GM08714 (cell line): ENCODE data around the gene BTN1A1.
"Not testable (repeated sequence)": the region's sequence is repeated elsewhere in the genome, so short reads cannot be mapped to it uniquely, and the experiment has no call there.

Experiments
- H3K4me3 ChIP-seq: fragments of 200-500 bp; sonication (Bioruptor generic); 2 replicates; pipeline ENCODE4 v1.5.1; 2014; ENCODE audit warnings: mild to moderate bottlenecking, low read length, inconsistent platforms
- ZNF274 ChIP-seq: IDR thresholded peaks from 2 replicates; pipeline ENCODE4 v1.6.1; 2012; ENCODE audit warnings: mild to moderate bottlenecking, low read depth, low read length

The BTN1A1 gene

GRCh38 chr6:26533532-26533931, 33.4 kb downstream of the BTN1A1 start:
- no peak for TF ChIP-seq ZNF274
- peak overlapping the region; percentile 81 for H3K4me3 ChIP-seq

GRCh38 chr6:26534681-26535465, 34.8 kb downstream of the BTN1A1 start:
- no peak for TF ChIP-seq ZNF274
- no peak overlapping the region for H3K4me3 ChIP-seq

GRCh38 chr6:26536571-26537159, 36.6 kb downstream of the BTN1A1 start:
- TF ChIP-seq ZNF274, result no peak
- peak overlapping the region; percentile 82 for H3K4me3 ChIP-seq

GRCh38 chr6:26537160-26537845, 37.2 kb downstream of the BTN1A1 start:
- H3K4me3 ChIP-seq, result peak overlapping the region; percentile 82

GRCh38 chr6:26537846-26538571, 37.9 kb downstream of the BTN1A1 start, which contains the start of gene HMGN4:
TSS of gene HMGN4 (plus strand) at chr6:26538366. CDS start at chr6:26545207, 6,841 bp downstream.
- H3K4me3 ChIP-seq, result peak within 1 kb of the TSS; percentile 82
- no peak for TF ChIP-seq ZNF274

More at GRCh38 chr6:26537160-26537845, 37.2 kb downstream of the BTN1A1 start:
- no peak for TF ChIP-seq ZNF274

DNA sequence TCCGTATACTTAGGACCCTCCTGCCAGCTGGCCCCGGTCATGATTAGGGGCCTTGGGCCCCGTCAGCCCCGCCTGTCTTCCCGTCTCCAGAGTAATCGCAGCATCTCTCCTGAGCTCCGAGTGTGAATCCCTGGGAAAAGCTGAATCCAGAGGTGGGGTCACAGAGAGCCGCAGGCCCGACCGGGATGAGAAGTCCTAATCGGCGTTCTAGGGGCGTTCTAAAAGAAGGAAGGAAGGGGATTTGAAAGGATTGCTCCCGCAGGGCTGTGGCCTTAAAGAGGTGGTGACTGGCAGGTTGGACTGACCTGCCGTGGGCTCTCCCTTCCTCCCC, 38.4 kb downstream of the BTN1A1 start:
- TF ChIP-seq ZNF274, result no peak
- H3K4me3 ChIP-seq, result peak overlapping the region; percentile 82

- peak overlapping the region; percentile 82 for H3K4me3 ChIP-seq
- no peak for TF ChIP-seq ZNF274
Measured at GRCh38 chr6:26539071-26539615, 39.0 kb downstream of the BTN1A1 start.

DNA sequence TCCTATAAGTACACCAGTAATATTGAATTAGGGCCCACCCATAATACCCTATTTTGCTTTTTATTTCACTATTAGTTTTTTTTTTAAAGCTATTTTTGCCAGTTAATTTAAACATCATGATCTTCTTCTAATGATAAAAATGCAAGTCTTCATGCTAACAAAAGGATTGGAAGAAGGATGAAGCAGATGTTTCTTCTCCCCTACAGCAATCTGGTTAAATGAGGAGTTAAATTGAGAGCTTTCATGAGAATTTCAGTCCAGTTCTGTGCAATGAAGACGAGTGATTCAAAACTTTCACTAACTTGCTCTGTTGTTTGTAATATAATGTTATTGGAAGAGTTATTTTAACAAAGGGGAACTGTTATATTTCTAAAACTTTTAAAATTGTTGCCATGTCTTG, 41.5 kb downstream of the BTN1A1 start:
- H3K4me3 ChIP-seq, result no peak overlapping the region
- no peak for TF ChIP-seq ZNF274

- TF ChIP-seq ZNF274, result no peak
- H3K4me3 ChIP-seq, result no peak overlapping the region
Measured at GRCh38 chr6:26543953-26544352, 43.9 kb downstream of the BTN1A1 start.

GRCh38 chr6:26544473-26544872, 44.4 kb downstream of the BTN1A1 start:
- no peak overlapping the region for H3K4me3 ChIP-seq

DNA sequence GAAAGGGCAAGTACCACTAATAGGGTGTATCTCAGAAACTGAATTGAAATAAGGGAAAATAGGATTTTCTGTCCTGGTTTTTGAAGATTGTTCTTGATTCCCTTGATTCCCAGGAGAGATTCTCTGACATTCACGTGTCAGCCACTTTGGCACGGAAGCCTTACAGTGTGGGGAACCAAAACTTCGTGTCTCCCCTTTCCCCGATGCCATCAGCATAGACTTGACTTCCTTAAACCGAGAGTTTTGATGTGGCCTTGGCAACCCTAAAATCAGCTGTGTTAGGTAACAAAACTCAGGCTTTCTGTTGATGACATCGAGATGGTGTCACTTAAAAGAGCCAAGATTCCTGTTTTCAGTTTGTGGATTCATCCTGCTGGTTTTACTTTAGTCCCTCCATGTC, 45.5 kb downstream of the BTN1A1 start:
- H3K4me3 ChIP-seq, result no peak overlapping the region
- TF ChIP-seq ZNF274, result no peak

More at GRCh38 chr6:26544473-26544872, 44.4 kb downstream of the BTN1A1 start:
- TF ChIP-seq ZNF274, result no peak

DNA sequence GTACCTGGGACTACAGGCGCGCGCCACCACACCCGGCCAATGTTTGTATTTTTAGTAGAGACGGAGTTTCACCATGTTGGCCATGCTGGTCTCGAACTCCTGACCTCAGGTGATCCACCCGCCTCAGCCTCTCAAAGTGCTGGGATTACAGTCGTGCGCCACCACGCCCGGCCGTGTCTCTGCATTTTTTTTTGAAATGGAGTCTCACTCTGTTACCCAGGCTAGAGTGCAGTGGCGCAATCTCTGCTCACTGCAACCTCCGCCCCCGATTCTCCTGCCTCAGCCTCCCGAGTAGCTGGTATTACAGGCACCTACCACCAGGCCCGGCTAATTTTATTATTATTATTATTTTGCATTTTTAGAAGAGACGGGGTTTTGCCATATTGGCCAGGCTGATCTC, 47.3 kb downstream of the BTN1A1 start:
- H3K4me3 ChIP-seq, result not testable (repeated sequence)

DNA sequence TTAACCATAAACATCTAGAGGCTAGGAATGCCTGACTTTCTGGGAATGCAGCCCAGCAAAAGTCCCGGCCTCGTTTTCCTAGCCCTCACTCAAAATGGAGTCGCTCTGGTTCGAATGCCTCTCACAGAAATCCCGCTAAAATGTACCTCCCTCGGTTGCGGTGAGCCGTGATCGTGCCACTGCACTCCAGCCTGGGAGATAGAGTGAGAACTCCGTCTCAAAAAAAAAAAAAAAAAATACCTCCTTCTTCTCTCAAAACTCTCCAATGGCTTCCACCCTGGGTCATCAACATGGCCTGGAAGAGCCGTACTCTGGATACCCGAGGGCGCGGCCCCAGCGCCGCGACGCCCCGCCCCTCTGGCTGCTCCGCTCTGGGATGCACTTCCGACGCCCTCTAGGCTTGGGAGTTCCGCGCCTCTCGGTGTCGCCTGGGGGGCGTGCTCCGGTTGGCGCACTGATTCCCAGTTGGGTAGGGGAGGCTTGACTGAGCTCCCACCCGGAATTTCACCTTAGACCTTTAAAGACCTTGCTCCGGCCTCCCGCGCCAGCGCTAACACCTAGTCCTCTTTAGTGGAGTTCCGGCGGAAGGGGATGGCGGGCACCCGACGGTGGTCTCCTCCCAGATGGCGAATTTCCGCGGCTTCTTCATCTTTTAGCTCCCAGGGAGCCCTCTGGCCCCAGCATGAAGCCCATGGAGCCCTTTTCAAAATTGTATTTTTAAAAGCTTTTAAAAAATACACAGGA, 50.3 kb downstream of the BTN1A1 start:
- H3K4me3 ChIP-seq, result peak overlapping the region; percentile 40; the same call in 1 of the 2 replicates
- no peak for TF ChIP-seq ZNF274
